Measurements from ENCODE around the gene ATP2A3.

Gene ATP2A3

GRCh38 chr17:3972931-3973330 is 8.7 kb upstream of the ATP2A3 start:
- no peak for DNase-seq (ENCODE audit: low read depth)

DNA sequence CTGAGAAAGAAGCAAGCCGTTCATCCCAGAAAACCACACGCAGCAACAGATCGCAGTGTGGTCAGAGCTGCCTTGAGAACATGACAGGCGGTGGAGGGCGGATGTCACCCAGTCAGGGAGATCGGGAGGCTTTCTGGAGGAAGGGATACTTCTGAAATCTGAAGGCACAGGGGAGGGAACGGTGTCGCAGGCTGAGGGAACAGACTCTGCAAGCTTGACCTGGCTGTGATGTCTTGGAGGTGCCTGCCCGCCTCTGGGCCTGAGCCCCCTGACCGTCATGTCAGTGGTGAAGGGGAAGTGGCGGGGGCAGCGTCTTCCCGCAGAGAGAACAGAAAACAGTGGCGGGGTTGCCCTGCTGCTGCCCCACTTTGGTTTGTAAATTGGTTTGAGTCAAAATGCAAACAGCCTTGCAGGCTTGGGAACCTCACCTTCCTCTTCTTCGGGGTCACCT is 8.1 kb upstream of the ATP2A3 start:
- DNase-seq (ENCODE audit: low read depth): no peak

GRCh38 chr17:3970668-3971067 is 6.4 kb upstream of the ATP2A3 start:
- DNase-seq (ENCODE audit: low read depth): no peak

DNA sequence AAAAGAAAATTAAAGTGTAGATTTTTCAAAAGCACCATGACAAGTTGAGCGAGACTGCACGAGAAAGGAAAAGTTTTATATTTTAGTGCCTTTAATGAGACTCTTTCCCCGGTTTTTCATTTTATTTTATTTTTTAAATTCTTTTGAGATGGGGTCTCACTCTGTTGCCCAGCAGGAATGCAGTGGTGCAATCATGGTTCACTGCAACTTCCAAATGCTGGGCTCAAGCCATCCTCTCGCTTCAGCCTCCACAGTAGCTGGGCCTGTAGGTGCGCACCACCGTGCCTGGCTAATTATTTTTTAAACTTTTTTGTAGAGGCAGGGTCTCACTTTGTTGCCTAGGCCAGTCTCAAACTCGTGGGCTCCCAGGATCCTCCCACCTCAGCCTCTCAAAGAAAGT is 5.7 kb upstream of the ATP2A3 start:
- no peak for DNase-seq (ENCODE audit: low read depth)

DNA sequence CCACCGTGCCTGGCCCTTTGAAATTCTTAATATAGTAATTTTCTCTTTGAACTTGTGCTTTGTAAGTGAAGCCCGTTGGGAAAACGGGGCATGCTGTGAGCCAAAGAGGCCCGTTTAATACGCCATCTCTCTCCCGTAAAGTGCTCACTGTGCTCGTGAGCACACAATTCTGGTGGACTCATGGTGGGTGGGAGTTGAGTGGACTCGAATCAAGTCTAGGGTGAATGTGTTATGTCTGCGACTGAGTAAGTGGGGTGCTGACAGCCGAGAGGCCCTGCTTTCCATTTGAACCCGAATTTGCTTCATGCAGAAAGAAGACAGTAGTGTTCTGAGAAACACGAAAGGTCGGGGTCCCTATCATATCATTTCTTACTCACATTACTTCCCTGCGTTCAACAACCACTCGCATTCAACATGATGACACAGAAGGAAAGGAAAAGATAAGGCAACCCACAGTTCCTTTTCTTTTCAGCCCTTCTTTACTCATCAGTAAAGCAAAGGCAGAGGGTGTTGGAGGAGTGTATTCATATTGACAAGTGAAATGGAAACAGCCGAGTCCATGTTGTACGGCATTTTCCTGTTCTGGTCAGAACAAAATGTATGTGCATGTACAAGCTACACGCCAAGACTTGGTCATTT is 4.8 kb upstream of the ATP2A3 start:
- DNase-seq (ENCODE audit: low read depth): no peak

DNA sequence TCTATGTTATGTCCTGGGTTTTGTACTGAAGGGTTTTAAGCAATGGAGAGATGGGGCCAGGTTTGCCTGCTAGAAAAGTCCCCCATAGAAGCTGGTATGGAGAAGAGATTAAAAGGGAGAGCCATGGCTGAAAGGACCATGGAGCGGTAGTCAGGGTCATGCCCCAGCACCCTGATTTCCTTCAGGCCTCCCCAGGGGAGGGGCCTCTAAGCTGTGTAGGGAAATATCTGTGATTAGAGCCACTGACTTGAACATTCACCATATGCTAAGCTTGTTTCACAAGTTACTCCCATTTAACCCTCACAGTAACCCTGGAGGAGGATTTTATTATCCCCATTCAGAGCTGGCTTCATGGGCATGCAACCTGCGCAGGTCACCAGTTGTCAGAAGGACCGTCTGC is 3.8 kb upstream of the ATP2A3 start:
- no peak for DNase-seq (ENCODE audit: low read depth)

- DNase-seq (ENCODE audit: low read depth): no peak
These were observed 2.6 kb upstream of the ATP2A3 start for GRCh38 chr17:3966720-3967363.

GRCh38 chr17:3965118-3965800 is 1.0 kb upstream of the ATP2A3 start:
- no peak for DNase-seq (ENCODE audit: low read depth)

GRCh38 chr17:3963237-3964201 is 718 bp downstream of the ATP2A3 start:
- no peak for DNase-seq (ENCODE audit: low read depth)

- DNase-seq (ENCODE audit: low read depth): no peak
These were observed 1.3 kb downstream of the ATP2A3 start for GRCh38 chr17:3962965-3963236.

DNA sequence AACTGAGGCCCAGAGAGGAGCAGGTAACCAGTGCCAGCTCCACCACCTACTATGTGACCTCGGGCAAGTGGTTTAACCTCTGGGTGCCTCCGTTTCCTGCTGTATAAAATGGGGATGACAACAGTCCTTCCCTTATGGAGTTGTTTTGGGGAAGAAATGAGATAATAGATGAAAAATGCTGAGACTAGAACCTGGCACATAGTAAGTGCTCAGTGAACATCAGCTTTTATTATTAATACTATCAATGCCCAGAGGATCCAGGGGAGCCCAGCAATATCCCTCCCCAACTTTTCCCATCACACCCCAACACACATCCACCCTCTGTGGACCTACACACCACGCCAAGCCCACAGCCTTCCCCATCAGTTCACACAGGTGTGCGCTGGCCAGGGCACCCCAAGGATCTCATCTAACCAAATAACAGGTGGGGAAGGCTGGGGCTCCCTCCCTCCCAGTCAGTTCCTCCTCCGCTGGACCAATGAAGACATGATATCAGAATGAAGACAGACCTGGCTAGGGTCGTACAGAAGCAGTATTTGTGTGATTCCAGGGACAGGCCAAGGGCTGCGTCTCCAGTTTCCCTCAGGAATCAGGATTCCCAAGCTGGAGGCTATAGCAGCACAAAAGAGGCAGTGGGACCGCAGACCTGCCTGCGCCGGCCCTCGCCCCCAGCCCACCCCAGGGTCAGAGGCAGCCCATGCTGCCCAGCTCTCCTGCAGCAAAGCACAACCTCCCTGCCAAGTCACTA is 1.8 kb downstream of the ATP2A3 start:
- DNase-seq (ENCODE audit: low read depth): no peak

DNA sequence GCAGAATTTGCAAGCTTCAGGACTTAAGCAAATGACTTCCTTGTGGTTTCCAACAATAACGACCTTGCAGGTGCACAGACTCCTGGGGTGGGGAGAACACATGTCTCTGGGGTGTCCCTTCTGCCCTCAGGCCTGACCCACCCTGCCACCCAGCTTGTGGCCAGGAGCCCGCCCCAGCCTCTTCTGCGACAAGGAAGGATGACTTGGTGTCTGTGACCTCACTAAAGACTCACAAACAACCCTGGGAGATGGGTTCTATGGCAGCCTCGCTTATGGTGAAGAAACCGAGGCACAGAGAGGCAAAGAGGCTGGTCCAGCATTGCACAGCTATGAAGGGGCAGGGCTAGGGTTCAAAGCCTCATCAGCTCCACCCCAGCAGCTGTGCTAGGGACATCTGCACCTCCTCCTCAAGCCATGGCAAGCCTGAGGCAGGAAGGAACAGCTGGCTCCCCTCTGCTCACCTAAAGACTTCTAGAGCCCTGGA is 2.6 kb downstream of the ATP2A3 start:
- DNase-seq (ENCODE audit: low read depth): no peak

GRCh38 chr17:3960764-3961163 is 3.5 kb downstream of the ATP2A3 start:
- DNase-seq (ENCODE audit: low read depth): no peak

DNA sequence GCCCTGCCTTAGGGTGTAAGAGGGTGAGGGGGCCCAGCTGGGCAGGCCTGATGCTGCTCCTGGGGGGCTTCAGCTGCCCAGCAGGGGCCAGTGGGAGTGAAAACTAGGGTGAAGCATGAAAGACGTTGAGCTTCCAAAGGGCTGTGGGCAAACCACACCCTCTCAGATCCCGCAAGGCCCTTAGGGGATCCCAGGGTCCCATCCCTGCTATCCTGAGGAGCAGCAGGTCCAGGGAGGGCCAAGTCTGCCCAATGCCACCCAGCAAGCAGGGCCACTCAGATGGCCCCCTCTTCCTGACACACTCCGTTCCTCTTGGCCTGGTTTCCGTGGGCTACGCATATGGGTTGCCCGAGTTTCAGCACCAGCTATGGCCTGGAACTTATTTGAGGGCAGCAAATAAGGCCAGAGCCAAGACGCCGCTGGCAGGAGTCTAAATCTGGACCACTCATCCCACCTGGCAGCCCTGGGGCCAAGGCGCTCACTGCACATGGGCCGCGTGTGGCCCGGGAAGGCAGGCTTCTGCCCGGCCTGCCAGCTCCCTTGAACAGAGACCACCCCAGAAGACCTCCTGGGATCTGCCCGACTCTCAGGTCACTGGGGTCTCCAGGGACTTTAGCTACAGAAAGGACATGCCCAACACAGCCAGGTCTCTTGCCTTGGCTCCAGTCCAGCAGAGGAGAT is 4.2 kb downstream of the ATP2A3 start:
- DNase-seq (ENCODE audit: low read depth): no peak

- no peak for DNase-seq (ENCODE audit: low read depth)
These were observed 4.8 kb downstream of the ATP2A3 start for GRCh38 chr17:3959295-3959899.

GRCh38 chr17:3957735-3958599 is 6.3 kb downstream of the ATP2A3 start:
- DNase-seq (ENCODE audit: low read depth): no peak

- no peak for DNase-seq (ENCODE audit: low read depth)
These were observed 7.3 kb downstream of the ATP2A3 start for GRCh38 chr17:3956983-3957382.

DNA sequence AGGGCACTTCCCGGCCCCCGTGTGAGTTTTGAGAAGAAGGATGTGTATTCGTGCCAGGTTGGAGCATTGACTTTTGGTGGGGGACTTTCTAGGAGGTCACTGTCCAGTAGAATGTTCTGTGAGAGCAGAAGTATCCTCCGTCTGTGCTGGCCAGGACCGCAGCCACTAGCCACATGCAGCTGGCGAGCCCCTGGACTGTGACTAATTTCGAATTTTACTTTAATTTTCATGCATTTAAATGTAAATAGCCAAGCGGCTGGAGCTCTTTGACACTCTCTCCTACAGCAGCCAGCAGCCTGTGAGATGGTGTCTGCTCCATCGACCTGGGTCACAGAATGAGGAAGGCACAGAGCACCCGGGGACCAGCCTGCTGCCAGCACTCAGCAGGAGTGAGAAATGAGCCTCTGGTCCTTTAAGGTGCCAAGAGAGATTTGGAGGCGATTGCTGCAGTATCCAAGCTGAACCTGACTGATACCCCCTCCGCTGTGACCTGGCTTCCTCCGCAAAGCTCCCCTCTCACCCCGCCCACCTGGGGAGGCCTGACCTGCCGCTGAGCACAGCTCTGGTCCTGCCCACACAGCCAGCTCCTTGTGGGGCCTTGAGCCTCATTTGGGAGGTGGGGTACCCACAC is 7.8 kb downstream of the ATP2A3 start:
- DNase-seq (ENCODE audit: low read depth): no peak

DNA sequence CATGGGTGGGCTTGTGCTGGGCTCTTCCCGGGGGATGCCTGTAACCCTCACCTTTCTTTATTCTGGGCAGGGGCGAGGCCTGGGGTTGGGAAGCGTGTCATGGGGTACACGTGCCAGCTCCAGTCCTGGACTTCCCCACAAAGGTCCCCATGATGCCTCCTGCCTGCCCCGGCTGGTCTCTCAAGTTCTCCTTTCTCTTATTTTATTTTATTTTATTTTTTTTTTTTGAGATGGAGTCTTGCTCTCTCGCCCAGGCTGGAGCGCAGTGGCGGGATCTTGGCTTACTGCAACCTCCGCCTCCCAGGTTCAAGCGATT is 8.6 kb downstream of the ATP2A3 start:
- no peak for DNase-seq (ENCODE audit: low read depth)
